Skeletal muscle satellite cell (primary cell): Measurements from ENCODE around the gene PASK.
A peak's percentile ranks its signal among the peaks of the same experiment; 100 is the strongest.
"Not testable (repeated sequence)": the region's sequence is repeated elsewhere in the genome, so short reads cannot be mapped to it uniquely, and the experiment has no call there.

Experiments
- H3K27me3 ChIP-seq: 2 replicates; pipeline ENCODE4 v1.7.0; 2013; ENCODE audit warnings: low read length; ENCODE audit not compliant: control insufficient read depth, insufficient read depth
- H3K36me3 ChIP-seq: 2 replicates; pipeline ENCODE4 v1.7.0; 2013; ENCODE audit warnings: mild to moderate bottlenecking, control low read depth, low read length; ENCODE audit not compliant: insufficient read depth
- H3K4me1 ChIP-seq: 2 replicates; pipeline ENCODE4 v1.7.0; 2013; ENCODE audit warnings: low read length; ENCODE audit not compliant: control insufficient read depth, insufficient read depth
- H3K4me2 ChIP-seq: 2 replicates; pipeline ENCODE4 v1.7.0; 2013; ENCODE audit warnings: mild to moderate bottlenecking, low read length
- H3K4me3 ChIP-seq: 2 replicates; pipeline ENCODE4 v1.7.0; 2013; ENCODE audit warnings: low read length
- H3K9ac ChIP-seq: 2 replicates; pipeline ENCODE4 v1.7.0; 2013; ENCODE audit warnings: mild to moderate bottlenecking, low read depth, low read length, moderate library complexity
- H3K9me3 ChIP-seq: replicated peaks from 2 replicates; pipeline ENCODE4 v1.7.0; 2013; ENCODE audit warnings: mild to moderate bottlenecking, control low read depth, low read length

PASK gene

GRCh38 chr2:241109210-241110088 lies 39.8 kb downstream of the PASK start:
- Histone ChIP-seq H3K36me3 (no peaks in the 10 kb centered on the region), H3K4me1 (no peaks in the 10 kb centered on the region), H3K4me3 (no peak overlapping the region)

GRCh38 chr2:241108271-241109209 lies 40.7 kb downstream of the PASK start:
- H3K4me2 ChIP-seq = no peak overlapping the region
- H3K4me1 ChIP-seq = no peaks in the 10 kb centered on the region
- no peak overlapping the region for H3K9ac ChIP-seq
- no peaks in the 10 kb centered on the region for H3K9me3 ChIP-seq
- no peak overlapping the region for H3K4me3 ChIP-seq
- H3K27me3 ChIP-seq = no peaks in the 10 kb centered on the region
- no peaks in the 10 kb centered on the region for H3K36me3 ChIP-seq

More at GRCh38 chr2:241109210-241110088, 39.8 kb downstream of the PASK start:
- Histone ChIP-seq H3K27me3 (no peaks in the 10 kb centered on the region), H3K4me2 (no peak overlapping the region), H3K9me3 (no peaks in the 10 kb centered on the region), H3K9ac (no peak overlapping the region)

- Histone ChIP-seq H3K4me2 (no peak overlapping the region), H3K36me3 (no peaks in the 10 kb centered on the region), H3K27me3 (no peaks in the 10 kb centered on the region), H3K4me3 (no peak overlapping the region), H3K9ac (no peak overlapping the region), H3K4me1 (peaks cover 4% of the 10 kb centered on the region), H3K9me3 (no peaks in the 10 kb centered on the region)
Measured at GRCh38 chr2:241107031-241107783, 42.1 kb downstream of the PASK start.

- Histone ChIP-seq H3K4me1 (peaks cover 11% of the 10 kb centered on the region), H3K27me3 (no peaks in the 10 kb centered on the region), H3K4me3 (no peak overlapping the region), H3K36me3 (no peaks in the 10 kb centered on the region), H3K4me2 (no peak overlapping the region), H3K9me3 (no peaks in the 10 kb centered on the region), H3K9ac (no peak overlapping the region)
Measured at GRCh38 chr2:241105641-241106040, 43.6 kb downstream of the PASK start.

- H3K4me2 ChIP-seq, H3K9me3 ChIP-seq, H3K4me3 ChIP-seq, H3K27me3 ChIP-seq, H3K36me3 ChIP-seq, H3K9ac ChIP-seq: not testable (repeated sequence)
- peaks cover 11% of the 10 kb centered on the region for H3K4me1 ChIP-seq
Measured at GRCh38 chr2:241104611-241105010, 44.7 kb downstream of the PASK start.

- peaks cover 11% of the 10 kb centered on the region for H3K4me1 ChIP-seq
- peaks cover 8% of the 10 kb centered on the region for H3K36me3 ChIP-seq
- no peaks in the 10 kb centered on the region for H3K9me3 ChIP-seq
- peak overlapping the region; percentile 95 for H3K9ac ChIP-seq
- H3K4me3 ChIP-seq = peak overlapping the region; percentile 93
- no peaks in the 10 kb centered on the region for H3K27me3 ChIP-seq
- H3K4me2 ChIP-seq = peak overlapping the region; percentile 99
Measured at GRCh38 chr2:241103176-241103595, 46.1 kb downstream of the PASK start.

- Histone ChIP-seq H3K4me3 (peak within 1 kb of the TSS; percentile 93), H3K36me3 (peaks cover 12% of the 10 kb centered on the region), H3K9me3 (no peaks in the 10 kb centered on the region), H3K9ac (peak within 1 kb of the TSS; percentile 95), H3K4me2 (peak within 1 kb of the TSS; percentile 99), H3K27me3 (no peaks in the 10 kb centered on the region), H3K4me1 (peaks cover 11% of the 10 kb centered on the region)
Measured at GRCh38 chr2:241102239-241102803, 47.0 kb downstream of the PASK start, which contains the start of gene MTERF4. TSS of gene MTERF4 (minus strand) at chr2:241102287. CDS start at chr2:241102273, 14 bp downstream.

- H3K9me3 ChIP-seq = no peaks in the 10 kb centered on the region
- no peak overlapping the region for H3K9ac ChIP-seq
- peaks cover 42% of the 10 kb centered on the region for H3K36me3 ChIP-seq
- H3K4me3 ChIP-seq = no peak overlapping the region
- H3K4me2 ChIP-seq = no peak overlapping the region
- peaks cover 11% of the 10 kb centered on the region for H3K4me1 ChIP-seq
- H3K27me3 ChIP-seq = no peaks in the 10 kb centered on the region
Measured at GRCh38 chr2:241099246-241099645, 50.0 kb downstream of the PASK start.

- Histone ChIP-seq H3K4me1 (peaks cover 14% of the 10 kb centered on the region), H3K4me2 (no peak overlapping the region), H3K4me3 (no peak overlapping the region), H3K36me3 (peaks cover 59% of the 10 kb centered on the region), H3K9me3 (no peaks in the 10 kb centered on the region), H3K9ac (no peak overlapping the region), H3K27me3 (no peaks in the 10 kb centered on the region)
Measured at GRCh38 chr2:241096979-241097378, 52.3 kb downstream of the PASK start.

- H3K9ac ChIP-seq = no peak overlapping the region
- H3K36me3 ChIP-seq = peaks cover 67% of the 10 kb centered on the region
- H3K4me1 ChIP-seq = peaks cover 9% of the 10 kb centered on the region
- H3K9me3 ChIP-seq = no peaks in the 10 kb centered on the region
- no peak overlapping the region for H3K4me3 ChIP-seq
- no peak overlapping the region for H3K4me2 ChIP-seq
- H3K27me3 ChIP-seq = no peaks in the 10 kb centered on the region
Measured at GRCh38 chr2:241095594-241096290, 53.5 kb downstream of the PASK start.
